GM13977 (cell line): ENCODE measurements around the gene AUTS2.

ENCODE experiments used
- DNase-seq: peaks from one replicate; pipeline ENCODE4 v3.0.0; 2012; ENCODE audit warnings: low spot score
- in situ Hi-C: fragments of 300-500 bp; cut with MboI; formaldehyde crosslinking; loops from one replicate; pipeline ENCODE4 v1.12.0; 2022; ENCODE audit warnings: low sequenced_read_pairs, low pct_unique_long_range_greater_than_20kb, mixed read lengths, inconsistent platforms; ENCODE audit not compliant: unreplicated experiment
- TF ChIP-seq, protein P1 (sequence below): IDR thresholded peaks from 2 replicates; pipeline ENCODE4 v1.5.1; 2012; ENCODE audit warnings: mild to moderate bottlenecking, control low read depth; ENCODE audit not compliant: insufficient read depth; ENCODE audit errors: extremely low read depth, missing control alignments

Gene AUTS2

DNA sequence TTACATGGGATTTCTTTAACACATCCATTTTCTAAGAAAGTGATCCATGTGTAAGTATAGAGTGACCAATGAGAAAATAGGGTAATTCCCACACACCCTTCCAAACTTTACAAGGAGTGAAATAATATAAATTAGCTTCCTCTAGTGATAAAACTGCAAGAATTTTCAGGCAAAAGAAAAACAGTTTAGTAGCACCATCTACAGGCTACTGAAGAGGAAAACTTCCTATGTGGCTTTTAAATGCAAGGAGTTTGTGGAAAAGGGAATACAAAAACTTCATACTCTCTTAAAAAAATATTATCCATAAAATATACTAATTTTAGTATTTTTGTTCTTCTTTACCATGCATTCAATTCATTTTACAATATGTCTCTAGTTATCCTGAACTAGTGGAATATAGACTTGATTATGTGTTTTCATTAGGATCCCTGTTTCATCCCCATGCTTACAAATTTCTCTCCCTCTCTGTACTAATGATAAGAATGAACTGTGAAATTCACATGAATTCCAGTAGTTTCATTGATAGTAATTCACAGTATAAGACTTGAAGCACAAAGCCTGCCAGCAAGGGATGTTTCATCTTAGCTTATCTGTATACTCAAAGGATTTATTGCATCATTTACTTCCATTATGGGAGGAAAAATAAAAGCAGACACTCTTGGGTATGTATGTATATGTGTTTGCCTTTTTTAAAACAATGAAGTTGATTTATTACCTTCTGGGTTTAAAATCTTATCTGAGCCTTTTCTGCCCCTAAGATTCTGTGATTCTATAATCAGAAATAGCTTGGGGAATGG, 442.9 kb downstream of the AUTS2 start:
- in situ Hi-C loops: no loop called here
- TF ChIP-seq, protein P1, sequence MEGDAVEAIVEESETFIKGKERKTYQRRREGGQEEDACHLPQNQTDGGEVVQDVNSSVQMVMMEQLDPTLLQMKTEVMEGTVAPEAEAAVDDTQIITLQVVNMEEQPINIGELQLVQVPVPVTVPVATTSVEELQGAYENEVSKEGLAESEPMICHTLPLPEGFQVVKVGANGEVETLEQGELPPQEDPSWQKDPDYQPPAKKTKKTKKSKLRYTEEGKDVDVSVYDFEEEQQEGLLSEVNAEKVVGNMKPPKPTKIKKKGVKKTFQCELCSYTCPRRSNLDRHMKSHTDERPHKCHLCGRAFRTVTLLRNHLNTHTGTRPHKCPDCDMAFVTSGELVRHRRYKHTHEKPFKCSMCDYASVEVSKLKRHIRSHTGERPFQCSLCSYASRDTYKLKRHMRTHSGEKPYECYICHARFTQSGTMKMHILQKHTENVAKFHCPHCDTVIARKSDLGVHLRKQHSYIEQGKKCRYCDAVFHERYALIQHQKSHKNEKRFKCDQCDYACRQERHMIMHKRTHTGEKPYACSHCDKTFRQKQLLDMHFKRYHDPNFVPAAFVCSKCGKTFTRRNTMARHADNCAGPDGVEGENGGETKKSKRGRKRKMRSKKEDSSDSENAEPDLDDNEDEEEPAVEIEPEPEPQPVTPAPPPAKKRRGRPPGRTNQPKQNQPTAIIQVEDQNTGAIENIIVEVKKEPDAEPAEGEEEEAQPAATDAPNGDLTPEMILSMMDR: peak; percentile 52
- no peak for DNase-seq

DNA sequence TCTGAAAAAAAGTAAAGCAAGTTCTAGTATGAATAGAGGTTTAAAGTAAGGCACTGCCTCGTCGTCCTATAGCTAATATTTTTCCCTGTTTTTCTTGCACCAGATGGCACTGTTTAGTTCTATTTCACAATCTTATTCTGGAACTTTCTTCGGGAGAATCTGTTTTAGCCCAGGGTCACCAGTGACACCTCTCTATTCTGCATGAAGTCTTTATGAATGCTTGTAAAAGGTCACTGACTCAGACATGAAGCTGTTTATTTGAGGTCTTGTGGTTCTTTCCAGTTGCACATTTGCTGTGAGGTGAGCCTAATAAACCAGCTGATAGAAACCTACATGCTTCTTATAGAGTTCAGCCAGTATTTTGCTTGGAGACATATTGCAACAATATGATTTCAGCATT, 444.3 kb downstream of the AUTS2 start:
- in situ Hi-C loops: no loop called here
- TF ChIP-seq, protein P1: peak; percentile 19
- no peak for DNase-seq

DNA sequence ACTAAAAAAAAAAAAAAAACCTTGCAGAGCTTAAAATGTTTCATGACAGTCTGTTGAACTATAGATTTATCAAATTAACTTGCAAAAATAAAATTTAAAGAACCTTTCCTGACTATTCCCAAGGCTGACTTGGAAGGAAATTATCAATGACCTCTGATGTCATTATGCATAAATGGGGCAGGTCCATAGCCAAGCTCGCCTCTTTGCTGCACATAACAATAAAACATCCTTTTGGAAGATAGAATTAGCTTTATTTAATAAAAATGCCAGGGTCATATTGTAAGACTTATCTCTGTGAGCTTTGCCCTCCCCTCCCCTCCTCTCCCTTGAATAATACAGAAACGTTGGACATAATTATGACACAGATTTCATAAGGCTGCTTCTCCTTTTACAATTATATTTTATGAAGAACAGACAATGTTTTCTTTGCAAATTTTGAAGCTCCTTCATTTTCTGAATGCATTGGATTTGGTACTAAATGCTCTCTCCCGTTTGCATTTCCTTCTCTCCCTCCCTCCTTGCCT, 444.8 kb downstream of the AUTS2 start:
- no peak for DNase-seq
- in situ Hi-C loops: no loop called here
- TF ChIP-seq, protein P1: no peak

DNA sequence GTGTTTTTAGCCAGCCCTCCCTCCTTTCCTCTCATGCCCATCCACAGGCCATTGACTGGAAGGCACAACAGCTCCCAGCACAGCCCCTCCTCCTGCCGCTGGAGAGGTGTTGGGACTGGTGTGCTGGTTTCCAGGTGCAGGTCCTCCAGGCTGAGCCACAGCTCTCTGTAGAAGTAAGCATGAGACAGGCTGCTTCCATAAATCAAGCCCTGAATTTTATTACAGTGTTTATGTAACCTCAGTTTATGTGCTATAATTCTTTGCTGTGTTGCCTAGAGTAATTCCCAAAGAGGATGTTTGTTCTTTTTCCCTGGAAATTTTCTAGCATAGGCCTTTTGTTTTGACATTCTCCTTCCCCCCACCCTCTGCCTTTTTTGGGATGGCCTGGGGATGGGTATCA, 445.8 kb downstream of the AUTS2 start:
- TF ChIP-seq, protein P1: no peak
- DNase-seq: no peak
- in situ Hi-C loops: no loop called here

DNA sequence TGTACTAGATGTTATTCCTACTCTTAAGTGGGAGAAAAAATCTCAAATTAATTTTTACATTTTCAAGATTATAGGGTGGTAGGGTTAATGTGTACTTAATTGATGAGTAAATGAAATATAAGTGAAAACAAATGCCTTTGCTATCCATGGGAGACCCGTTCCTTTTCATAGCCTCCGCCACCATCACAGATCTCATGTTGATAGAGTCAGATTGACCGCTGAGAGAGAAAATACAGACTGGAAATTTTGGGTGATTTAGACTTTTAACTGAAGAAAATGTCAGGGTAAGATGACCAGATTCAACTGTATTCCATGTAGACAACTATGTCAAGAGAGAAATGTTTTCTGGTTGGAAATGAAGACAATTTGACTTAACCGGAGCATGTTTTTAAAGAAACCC, 446.2 kb downstream of the AUTS2 start:
- in situ Hi-C loops: no loop called here
- DNase-seq: no peak
- TF ChIP-seq, protein P1: no peak

DNA sequence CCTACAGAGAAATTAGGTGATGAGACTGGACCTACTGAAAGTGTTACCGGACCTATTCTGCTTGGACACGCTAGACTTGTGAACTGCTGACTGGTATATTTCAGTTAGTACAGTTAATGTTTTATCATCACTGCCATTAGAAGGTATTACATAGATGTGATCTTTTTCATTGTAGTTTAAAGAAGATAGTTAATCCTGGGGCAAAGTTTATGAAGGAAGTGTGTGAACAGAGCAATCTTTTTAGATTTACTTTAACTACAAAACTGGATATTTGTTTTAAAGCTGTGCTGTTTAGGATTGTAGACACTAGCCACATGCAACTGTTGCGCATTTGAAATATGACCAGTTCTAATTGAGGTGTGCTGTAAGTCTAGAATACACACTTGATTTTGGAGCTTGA, 446.7 kb downstream of the AUTS2 start:
- in situ Hi-C loops: no loop called here
- TF ChIP-seq, protein P1: no peak
- no peak for DNase-seq
